G401.6 (cell line): ENCODE results near the gene YWHAQ.
"Not testable (repeated sequence)": the region's sequence is repeated elsewhere in the genome, so short reads cannot be mapped to it uniquely, and the experiment has no call there.

ENCODE experiments used
- FAIRE-seq: peaks from 2 replicates; lab custom pipeline; 2012; peaks lifted over from hg19 to GRCh38; lab: Jason Lieb, UNC

The YWHAQ gene

GRCh38 chr2:9594366-9595054, 36.3 kb downstream of the YWHAQ start:
- FAIRE-seq = no peak

- FAIRE-seq = no peak
These were observed 36.9 kb downstream of the YWHAQ start for GRCh38 chr2:9593925-9594324.

GRCh38 chr2:9592699-9593098, 38.1 kb downstream of the YWHAQ start:
- no peak for FAIRE-seq

- no peak for FAIRE-seq
These were observed 40.2 kb downstream of the YWHAQ start for GRCh38 chr2:9590641-9591040.

GRCh38 chr2:9586465-9586864, 44.3 kb downstream of the YWHAQ start:
- no peak for FAIRE-seq

GRCh38 chr2:9585486-9585885, 45.3 kb downstream of the YWHAQ start:
- FAIRE-seq = no peak

- FAIRE-seq = not testable (repeated sequence)
These were observed 45.9 kb downstream of the YWHAQ start for GRCh38 chr2:9584902-9585301.

- FAIRE-seq = no peak
These were observed 48.2 kb downstream of the YWHAQ start for GRCh38 chr2:9582624-9583023.

GRCh38 chr2:9578467-9579235, 52.1 kb downstream of the YWHAQ start:
- FAIRE-seq = no peak

- no peak for FAIRE-seq
These were observed 56.5 kb downstream of the YWHAQ start for GRCh38 chr2:9574331-9574730.

- FAIRE-seq = no peak
These were observed 57.0 kb downstream of the YWHAQ start for GRCh38 chr2:9573840-9574239.

- no peak for FAIRE-seq
These were observed 57.6 kb downstream of the YWHAQ start for GRCh38 chr2:9573013-9573720.

- FAIRE-seq = no peak
These were observed 60.4 kb downstream of the YWHAQ start for GRCh38 chr2:9570182-9571060.

- FAIRE-seq = no peak
These were observed 65.2 kb downstream of the YWHAQ start for GRCh38 chr2:9565436-9566153.

- FAIRE-seq = no peak
These were observed 70.2 kb downstream of the YWHAQ start for GRCh38 chr2:9560628-9561027.

GRCh38 chr2:9558948-9559381, 71.8 kb downstream of the YWHAQ start:
- FAIRE-seq = no peak

- FAIRE-seq = no peak
These were observed 74.6 kb downstream of the YWHAQ start for GRCh38 chr2:9556121-9556743.

GRCh38 chr2:9555297-9556120, 75.3 kb downstream of the YWHAQ start, which contains the start of gene ADAM17:
TSS of gene ADAM17 (minus strand) at chr2:9555830. CDS start at chr2:9555605, 225 bp downstream.
- FAIRE-seq = no peak

- FAIRE-seq = no peak
These were observed 75.9 kb downstream of the YWHAQ start for GRCh38 chr2:9554921-9555296.
